NOMO-1 (cell line): ENCODE results near the gene TMEM131.
A peak's percentile ranks its signal among the peaks of the same experiment; 100 is the strongest.

Experiments used
- DNase-seq, 2 experiments: peaks; one replicate each; lab custom pipeline; 2025; ENCODE audit not compliant: unreplicated experiment in 2 of 2; lab: John Stamatoyannopoulos, UW

TMEM131 gene

GRCh38 chr2:97743913-97744312 lies 251.8 kb downstream of the TMEM131 start:
- no peak for DNase-seq

DNA sequence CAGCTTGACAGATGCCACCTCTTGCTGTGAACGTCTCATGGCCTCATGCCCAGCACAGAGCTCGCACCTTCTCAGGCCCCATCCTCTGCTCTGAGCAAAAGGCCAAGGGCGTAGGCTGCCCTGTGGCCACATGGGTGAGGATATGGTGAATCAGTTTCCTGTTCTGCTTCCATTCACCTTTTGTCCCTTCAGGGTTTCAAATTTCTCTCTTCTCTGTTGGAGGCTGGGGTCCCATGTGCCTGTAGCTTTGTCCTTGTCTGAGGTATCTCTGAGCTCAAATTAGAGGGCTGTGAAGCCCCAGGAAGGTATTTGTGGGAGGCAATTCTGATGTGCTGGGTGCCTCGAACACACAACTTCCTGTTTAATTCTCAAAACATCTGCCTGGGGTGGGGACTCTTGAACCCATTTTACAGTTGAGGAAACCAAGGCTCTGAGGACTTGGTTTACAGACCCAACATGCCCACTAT lies 253.3 kb downstream of the TMEM131 start:
- DNase-seq: no peak

- no peak for DNase-seq
Observed at GRCh38 chr2:97741686-97742085, 254.1 kb downstream of the TMEM131 start.

DNA sequence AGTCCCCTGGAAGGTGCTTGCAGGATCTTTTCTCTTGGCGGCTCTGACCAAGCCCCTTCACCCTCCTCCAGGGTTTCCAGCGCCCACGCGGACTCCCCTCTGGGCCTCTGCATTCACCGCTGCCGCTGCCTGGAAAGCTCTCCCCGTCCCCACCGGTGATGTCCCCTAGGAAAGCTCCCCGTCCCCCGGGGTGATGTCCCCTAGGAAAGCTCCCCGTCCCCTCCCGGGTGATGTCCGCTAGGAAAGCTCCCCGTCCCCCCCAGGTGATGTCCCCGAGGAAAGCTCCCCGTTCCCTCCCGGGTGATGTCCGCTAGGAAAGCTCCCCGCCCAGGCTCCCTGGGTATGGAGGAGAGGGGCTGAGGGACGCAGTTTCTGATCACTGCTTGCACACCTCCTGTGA lies 254.5 kb downstream of the TMEM131 start:
- DNase-seq: no peak

GRCh38 chr2:97740590-97741182 lies 255.1 kb downstream of the TMEM131 start:
- peak; percentile 60 to 62 for DNase-seq

DNA sequence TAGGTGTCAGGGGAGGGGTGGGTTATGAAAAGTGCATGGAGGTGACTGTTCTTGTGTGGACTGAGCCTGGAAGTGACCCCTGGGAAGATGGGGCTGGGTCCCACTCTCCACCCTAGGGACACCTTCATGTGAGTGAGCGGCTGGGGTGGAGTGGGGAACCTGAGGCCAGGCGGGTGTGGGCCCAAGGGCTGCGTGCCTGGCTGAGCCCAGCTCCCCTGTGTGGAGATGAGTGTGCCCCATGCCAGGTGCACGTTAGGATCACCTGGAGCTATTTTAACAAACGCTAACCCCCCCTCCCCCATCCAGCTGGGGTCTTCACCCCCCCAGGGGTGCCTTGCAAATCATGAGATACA lies 255.9 kb downstream of the TMEM131 start:
- no peak for DNase-seq

DNA sequence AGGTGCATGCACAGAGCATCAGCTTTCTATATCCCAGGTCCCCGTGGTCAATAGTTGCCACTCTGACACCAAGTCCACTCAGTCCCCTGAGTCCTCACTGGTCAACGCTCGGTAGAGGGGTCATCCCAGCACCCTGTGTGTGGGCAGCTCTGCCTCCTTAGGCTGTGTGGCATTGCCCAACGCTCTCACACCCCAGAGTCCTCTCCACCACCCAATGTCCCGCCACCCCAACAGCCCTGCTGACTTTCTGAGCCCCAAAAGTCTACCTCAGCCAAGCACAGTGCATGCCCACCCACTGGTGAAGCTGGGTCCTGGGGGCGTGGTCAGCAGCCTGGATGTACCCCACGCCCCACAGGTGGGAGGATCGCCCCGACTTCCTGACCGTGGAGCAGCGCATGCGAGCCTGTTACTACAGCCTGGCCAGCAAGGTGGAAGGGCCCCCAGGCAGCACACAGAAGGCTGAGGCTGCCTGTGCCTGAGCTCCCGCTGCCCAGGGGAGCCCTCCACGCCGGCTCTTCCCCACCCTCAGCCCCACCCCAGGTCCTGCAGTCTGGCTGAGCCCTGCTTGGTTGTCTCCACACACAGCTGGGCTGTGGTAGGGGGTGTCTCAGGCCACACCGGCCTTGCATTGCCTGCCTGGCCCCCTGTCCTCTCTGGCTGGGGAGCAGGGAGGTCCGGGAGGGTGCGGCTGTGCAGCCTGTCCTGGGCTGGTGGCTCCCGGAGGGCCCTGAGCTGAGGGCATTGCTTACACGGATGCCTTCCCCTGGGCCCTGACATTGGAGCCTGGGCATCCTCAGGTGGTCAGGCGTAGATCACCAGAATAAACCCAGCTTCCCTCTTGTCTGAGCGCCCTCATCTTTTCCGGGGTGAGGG lies 256.5 kb downstream of the TMEM131 start:
- DNase-seq: no peak

- no peak for DNase-seq
Observed at GRCh38 chr2:97738179-97739019, 257.3 kb downstream of the TMEM131 start.

- DNase-seq: no peak
Observed at GRCh38 chr2:97737421-97738178, 258.1 kb downstream of the TMEM131 start.

GRCh38 chr2:97736608-97737330 lies 259.0 kb downstream of the TMEM131 start:
- no peak for DNase-seq

- no peak for DNase-seq
Observed at GRCh38 chr2:97736185-97736584, 259.6 kb downstream of the TMEM131 start.

GRCh38 chr2:97735161-97735561 lies 260.6 kb downstream of the TMEM131 start:
- DNase-seq: no peak

GRCh38 chr2:97734061-97735051 lies 261.4 kb downstream of the TMEM131 start:
- DNase-seq: no peak

DNA sequence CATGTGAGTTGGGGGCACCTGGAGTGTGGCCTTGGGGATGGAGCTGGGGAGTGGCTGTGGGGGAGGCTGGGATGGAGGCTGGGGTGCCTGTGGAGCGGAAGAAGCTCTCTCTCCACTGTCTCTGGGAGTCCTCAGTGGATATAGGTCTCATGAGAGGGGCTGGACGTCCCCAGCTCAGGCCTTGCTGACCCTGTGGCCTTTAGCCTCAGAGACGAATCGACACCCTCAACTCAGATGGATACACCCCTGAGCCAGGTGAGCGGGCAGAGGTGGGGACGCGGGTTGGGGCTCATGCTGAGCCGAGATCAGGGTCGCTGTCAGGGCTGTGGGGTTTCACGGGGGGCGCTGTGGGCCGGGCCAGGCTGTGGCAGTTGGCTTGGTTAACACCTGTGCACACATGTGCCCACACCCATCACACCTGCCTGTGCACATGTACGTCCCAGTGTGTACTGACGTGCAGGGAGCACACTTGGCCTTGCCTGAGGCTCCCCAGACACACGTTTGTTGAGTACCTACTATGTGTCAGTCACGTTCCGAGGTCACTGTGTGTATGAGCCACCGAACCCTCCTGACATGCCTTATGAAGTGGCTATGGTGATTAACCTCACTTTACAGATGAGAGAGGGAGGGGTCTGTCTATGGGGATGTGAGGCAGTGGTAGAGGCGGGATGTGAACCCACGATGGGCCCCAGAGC lies 262.3 kb downstream of the TMEM131 start:
- no peak for DNase-seq

DNA sequence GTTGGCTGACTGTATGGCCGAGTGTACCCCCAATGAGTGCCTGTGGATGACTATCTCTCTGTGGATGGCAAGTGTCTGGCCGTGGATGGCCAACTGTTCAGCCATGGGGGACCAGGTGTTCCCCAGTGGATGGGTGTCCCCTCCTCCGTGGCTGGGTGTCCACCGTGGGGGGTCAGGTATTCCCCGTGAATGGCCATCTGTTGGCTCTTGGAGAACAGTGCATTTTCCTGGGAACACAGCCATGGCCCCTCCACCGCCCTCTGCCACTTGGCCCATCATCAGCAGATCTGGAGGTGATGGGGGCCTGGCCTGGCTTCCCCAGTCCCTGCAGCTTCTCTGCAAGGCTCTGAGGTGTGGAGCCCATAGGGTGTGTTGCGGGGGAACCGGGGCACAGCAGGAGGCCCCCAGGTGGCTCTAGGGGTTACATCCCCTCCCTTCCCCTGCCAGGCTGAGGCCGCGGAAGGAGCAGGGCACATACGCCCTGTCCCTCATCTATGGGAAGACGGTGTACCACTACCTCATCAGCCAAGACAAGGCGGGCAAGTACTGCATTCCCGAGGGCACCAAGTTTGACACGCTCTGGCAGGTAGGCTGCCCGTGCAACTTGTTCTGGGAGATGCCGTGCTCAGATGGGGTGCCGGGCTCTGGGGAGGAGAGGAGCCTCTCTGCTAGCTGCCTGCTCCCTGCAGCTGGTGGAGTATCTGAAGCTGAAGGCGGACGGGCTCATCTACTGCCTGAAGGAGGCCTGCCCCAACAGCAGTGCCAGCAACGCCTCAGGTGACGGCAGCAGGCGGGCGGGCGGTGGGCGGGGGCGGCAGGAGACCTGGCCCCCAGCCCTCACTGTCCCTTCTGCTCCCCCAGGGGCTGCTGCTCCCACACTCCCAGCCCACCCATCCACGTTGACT lies 263.1 kb downstream of the TMEM131 start:
- DNase-seq: no peak

GRCh38 chr2:97731274-97732020 lies 264.3 kb downstream of the TMEM131 start:
- no peak for DNase-seq

DNA sequence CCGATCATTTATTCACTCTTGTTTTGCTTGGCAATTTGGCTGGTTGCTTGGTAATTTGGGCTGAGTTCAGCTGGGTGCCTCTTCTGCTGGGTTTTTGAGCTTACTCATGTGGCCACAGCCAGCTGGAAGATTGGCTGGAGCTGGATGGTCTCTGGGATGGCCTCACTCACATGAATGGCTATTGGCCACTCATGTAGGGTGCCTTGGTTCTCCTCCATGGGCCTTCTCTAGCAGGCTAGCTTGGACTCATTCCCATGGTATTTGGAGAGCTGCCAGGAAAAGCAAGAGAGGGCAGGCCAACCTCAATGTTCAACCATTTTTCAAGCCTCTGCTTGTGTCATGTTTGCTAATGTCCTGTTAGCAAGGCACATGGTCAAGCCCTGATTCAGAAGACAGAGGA lies 265.5 kb downstream of the TMEM131 start:
- no peak for DNase-seq
